ENCODE measurements around the gene NRSN2. TPM values are rescaled to one million over a fixed set of nuclear protein-coding genes. Genes with fewer than 3 reads are reported as not detected.
A peak's percentile ranks its signal among the peaks of the same experiment; 100 is the strongest.

NRSN2 gene
- total and polyA plus RNA-seq, 2 experiments from 2014 or later, result 111 to 170 TPM

DNA sequence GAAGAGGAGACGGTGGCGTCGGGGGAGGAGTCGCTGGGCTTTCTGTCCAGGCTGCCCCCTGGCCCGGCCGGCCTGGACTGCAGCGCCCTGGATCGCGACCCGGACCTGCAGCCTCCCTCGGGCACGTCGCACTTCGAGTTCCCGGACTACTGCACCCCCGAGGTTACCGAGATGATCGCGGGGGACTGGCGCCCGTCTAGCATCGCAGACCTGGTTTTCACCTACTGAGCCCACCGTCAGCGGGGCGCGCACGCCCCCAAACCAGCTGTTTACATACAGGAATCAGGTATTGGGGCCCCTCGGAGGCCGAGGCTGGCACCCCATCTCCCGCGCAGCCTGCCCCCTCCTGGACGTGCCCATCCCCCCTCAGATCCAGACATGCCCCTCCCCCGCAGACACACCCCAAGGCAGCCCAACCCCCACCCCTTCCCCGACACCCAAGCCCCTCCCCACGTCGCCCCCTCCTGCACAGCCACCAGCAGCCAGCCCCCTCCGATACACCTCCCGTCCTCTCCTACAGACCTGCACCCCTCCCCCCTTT lies 20.2 kb upstream of the NRSN2 start:
- Histone ChIP-seq H3K9me3 (ENCODE audit: low read depth) (no peaks in the 10 kb centered on the region), H3K4me1 (ENCODE audit: low read depth) (peaks cover 19% of the 10 kb centered on the region), H3K27me3 (no peaks in the 10 kb centered on the region), H3K36me3 (no peaks in the 10 kb centered on the region), H3K27ac (peak overlapping the region; percentile 98), H3K4me3 (peak overlapping the region; percentile 98)
- TF ChIP-seq, protein P1, sequence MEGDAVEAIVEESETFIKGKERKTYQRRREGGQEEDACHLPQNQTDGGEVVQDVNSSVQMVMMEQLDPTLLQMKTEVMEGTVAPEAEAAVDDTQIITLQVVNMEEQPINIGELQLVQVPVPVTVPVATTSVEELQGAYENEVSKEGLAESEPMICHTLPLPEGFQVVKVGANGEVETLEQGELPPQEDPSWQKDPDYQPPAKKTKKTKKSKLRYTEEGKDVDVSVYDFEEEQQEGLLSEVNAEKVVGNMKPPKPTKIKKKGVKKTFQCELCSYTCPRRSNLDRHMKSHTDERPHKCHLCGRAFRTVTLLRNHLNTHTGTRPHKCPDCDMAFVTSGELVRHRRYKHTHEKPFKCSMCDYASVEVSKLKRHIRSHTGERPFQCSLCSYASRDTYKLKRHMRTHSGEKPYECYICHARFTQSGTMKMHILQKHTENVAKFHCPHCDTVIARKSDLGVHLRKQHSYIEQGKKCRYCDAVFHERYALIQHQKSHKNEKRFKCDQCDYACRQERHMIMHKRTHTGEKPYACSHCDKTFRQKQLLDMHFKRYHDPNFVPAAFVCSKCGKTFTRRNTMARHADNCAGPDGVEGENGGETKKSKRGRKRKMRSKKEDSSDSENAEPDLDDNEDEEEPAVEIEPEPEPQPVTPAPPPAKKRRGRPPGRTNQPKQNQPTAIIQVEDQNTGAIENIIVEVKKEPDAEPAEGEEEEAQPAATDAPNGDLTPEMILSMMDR (IDR thresholded peaks at IDR 0.05; ENCODE audit: low read depth, low read length), result no peak
- peak; percentile 37 to 67 for DNase-seq (ENCODE audit: low read depth in 1 of 2, low spot score in 1 of 2)

DNA sequence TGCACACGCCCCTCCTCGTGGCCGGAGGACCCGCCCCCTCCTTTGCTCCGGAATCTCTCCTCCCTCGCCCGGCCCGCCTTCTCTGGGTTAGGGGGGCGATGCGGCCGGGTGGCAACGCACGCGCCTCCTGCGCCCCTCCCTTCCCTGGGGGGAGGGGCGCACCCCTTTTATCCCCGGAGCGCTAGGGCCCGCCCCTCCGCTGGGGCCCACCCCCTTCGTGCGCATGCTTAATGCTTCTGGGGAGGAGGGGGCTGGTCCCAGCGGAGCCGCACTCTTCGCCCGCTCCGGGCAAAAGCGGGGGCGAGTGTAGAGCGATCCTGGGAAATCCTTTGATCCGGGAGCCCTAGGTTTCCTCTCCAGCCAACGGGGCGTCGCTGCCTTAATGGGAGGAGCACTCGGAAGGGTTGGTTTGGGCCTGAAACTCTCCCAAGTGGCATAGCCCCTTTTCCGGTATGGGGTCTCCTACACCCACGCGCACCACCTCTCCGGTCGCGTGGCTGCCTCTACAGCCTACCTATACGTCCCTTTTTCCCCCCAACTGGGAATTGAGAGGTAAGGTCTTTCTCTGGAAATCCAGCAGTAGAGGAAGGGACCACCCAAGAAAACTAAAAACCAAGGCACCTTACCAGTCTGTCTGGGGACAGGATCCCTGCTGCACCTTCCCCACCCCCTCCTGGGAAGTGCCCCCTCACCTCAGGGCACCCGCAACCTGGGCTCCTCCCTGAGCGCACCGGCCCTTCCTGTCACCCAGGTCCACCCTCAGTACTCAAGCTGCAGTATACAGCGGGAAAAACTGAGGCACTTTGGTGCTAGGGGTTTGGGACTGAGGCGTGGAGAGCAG lies 19.5 kb upstream of the NRSN2 start:
- peak overlapping the region; percentile 98 for H3K4me3 ChIP-seq
- no peaks in the 10 kb centered on the region for H3K27me3 ChIP-seq
- no peaks in the 10 kb centered on the region for H3K36me3 ChIP-seq
- no peaks in the 10 kb centered on the region for H3K9me3 ChIP-seq (ENCODE audit: low read depth)
- H3K27ac ChIP-seq, result peak overlapping the region; percentile 74
- TF ChIP-seq, protein P1 (IDR thresholded peaks at IDR 0.05; ENCODE audit: low read depth, low read length), result no peak
- peaks cover 19% of the 10 kb centered on the region for H3K4me1 ChIP-seq (ENCODE audit: low read depth)
- peak; percentile 96 to 97 for DNase-seq (ENCODE audit: low read depth in 1 of 2, low spot score in 1 of 2)

DNA sequence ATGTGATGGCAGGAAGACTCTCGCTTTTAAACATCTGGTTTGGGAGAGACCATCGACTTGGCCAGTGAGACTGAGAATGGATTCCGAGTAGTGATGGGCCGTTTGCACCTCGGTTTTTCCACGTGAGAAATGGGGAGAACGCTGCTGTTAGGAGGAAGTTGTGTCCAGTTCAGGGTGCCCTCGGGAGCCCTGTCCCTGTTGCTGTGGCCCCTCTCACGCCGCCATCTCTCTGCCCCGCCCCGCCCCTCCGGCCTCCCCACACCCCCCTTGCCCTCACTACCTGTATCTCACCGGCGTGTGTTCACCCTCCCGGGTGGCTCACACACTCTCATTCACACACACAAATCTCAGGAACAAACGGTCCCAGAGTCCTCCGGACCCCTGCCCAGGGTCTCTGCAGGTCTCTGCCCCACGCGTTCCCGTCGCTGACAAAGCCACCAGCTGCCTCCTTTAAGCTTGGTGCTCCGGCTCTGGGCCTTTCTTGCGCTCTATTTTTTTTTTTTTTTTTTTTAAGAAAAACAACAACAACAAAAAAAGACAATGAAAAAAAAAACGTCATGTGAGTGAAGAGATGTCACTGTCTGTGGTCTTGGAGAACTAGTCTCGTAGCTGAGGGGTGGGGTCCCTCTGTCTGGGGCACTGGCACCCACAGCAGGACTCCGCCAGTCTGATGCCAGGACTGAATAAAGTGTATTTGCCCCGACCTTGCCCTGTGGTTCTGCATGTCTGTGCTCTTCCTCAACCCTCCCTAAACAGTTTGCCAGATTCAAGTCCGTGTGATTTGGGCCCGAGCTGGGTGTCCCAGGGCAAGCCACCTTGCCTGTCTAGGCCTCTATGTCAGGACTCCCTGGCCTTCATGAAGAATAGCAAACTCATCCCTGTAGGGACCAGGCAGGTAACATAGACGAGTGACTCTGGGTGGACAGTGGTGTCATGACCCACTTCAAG lies 18.6 kb upstream of the NRSN2 start:
- H3K4me3 ChIP-seq, result peak overlapping the region; percentile 98
- H3K9me3 ChIP-seq (ENCODE audit: low read depth), result no peaks in the 10 kb centered on the region
- H3K4me1 ChIP-seq (ENCODE audit: low read depth), result peaks cover 19% of the 10 kb centered on the region
- H3K36me3 ChIP-seq, result no peaks in the 10 kb centered on the region
- DNase-seq (ENCODE audit: low read depth in 1 of 2, low spot score in 1 of 2), result peak in 1 of 2 donors; percentile 23
- peak overlapping the region; percentile 74 for H3K27ac ChIP-seq
- TF ChIP-seq, protein P1 (IDR thresholded peaks at IDR 0.05; ENCODE audit: low read depth, low read length), result no peak
- H3K27me3 ChIP-seq, result no peaks in the 10 kb centered on the region

DNA sequence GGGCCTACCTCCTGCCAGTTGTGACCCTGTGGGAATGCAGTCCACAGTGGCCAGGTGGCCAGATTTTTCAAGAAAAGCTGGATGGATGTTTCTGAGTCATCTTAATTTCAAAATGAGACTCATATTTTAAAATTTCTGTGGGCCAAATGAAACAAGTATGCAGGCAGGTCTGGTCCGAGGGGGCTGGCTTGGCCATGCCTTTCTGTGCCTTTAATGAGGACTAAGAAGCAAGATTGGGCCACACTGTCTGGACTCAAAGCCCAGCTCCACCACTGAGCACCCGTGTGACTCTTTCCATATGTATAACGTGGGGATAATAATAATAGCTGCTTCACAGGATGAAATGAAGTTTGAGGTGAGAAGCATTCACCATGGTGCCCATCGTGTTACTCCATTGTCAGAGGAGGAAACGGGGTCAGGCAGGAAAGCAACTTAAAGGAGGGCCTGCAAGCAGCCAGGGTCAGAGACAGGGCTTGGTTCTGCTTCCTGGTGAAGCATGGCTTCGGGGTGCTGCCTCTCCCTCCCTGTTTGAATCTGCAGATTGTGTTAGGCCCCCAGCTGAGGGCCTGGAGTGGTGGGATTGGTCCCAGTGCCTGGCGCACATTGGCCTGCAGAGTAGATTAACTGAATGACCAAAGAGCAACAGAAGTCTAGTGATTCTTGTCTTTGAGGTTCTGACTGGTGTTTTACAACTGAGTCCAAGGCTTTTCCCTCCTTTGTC lies 17.8 kb upstream of the NRSN2 start:
- peaks cover 19% of the 10 kb centered on the region for H3K4me1 ChIP-seq (ENCODE audit: low read depth)
- DNase-seq (ENCODE audit: low read depth in 1 of 2, low spot score in 1 of 2), result no peak
- peak overlapping the region; percentile 63 for H3K27ac ChIP-seq
- H3K36me3 ChIP-seq, result no peaks in the 10 kb centered on the region
- H3K9me3 ChIP-seq (ENCODE audit: low read depth), result no peaks in the 10 kb centered on the region
- H3K27me3 ChIP-seq, result no peaks in the 10 kb centered on the region
- TF ChIP-seq, protein P1 (IDR thresholded peaks at IDR 0.05; ENCODE audit: low read depth, low read length), result no peak
- H3K4me3 ChIP-seq, result peak overlapping the region; percentile 98

DNA sequence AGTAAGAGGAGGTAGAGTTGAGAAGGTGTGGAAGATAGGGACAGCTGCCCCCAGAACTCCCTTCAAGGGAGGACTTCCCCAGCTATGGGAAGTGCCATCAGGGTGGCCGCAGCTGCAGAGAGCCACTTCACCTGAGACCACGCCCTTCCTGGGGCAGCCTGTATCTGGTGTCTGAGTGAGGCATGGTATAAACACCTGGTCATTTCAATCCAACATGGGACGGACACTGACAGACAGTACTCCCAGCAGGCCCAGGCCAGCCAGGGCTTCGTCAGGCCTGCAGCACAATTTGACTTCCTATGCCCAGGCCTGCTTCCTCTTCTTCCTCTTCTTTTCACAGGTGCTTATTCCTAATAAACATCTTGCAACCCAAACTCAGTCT lies 17.1 kb upstream of the NRSN2 start:
- DNase-seq (ENCODE audit: low read depth in 1 of 2, low spot score in 1 of 2), result no peak
- Histone ChIP-seq H3K9me3 (ENCODE audit: low read depth) (no peaks in the 10 kb centered on the region), H3K4me3 (no peak overlapping the region), H3K36me3 (no peaks in the 10 kb centered on the region), H3K4me1 (ENCODE audit: low read depth) (peaks cover 19% of the 10 kb centered on the region), H3K27ac (peak overlapping the region; percentile 63), H3K27me3 (no peaks in the 10 kb centered on the region)
- TF ChIP-seq, protein P1 (IDR thresholded peaks at IDR 0.05; ENCODE audit: low read depth, low read length), result no peak

All from cardiac muscle cell (in vitro differentiated cells and primary cell).